ENCODE measurements around the gene TMEM59. TPM values are rescaled to one million over a fixed set of nuclear protein-coding genes. Genes with fewer than 3 reads are reported as not detected.
"Not testable (repeated sequence)": the region's sequence is repeated elsewhere in the genome, so short reads cannot be mapped to it uniquely, and the experiment has no call there.

Gene TMEM59
- total RNA-seq, 4 donors from 2014 or later: 337 to 492 (median 444) TPM

GRCh38 chr1:54096227-54096876 lies 43.3 kb upstream of the TMEM59 start:
- no peak for TF ChIP-seq CTCF (IDR thresholded peaks at IDR 0.05)
- TF ChIP-seq POLR2A (IDR thresholded peaks at IDR 0.05): no peak
- Histone ChIP-seq H3K4me3 (replicated peaks in 1 of 3) (no peak overlapping the region), H3K9me3 (no peaks in the 10 kb centered on the region), H3K27me3 (no peaks in the 10 kb centered on the region), H3K27ac (no peak overlapping the region), H3K36me3 (peaks cover 0 to 9% of the 10 kb centered on the region in 2 donors), H3K4me1 (no peaks in the 10 kb centered on the region)
- intact Hi-C loops (cut with DNase I): no loop called here
- no peak for DNase-seq
- WGBS, 2 donors: 89 to 90% methylated on average over 25 of the region's 25 CpGs

DNA sequence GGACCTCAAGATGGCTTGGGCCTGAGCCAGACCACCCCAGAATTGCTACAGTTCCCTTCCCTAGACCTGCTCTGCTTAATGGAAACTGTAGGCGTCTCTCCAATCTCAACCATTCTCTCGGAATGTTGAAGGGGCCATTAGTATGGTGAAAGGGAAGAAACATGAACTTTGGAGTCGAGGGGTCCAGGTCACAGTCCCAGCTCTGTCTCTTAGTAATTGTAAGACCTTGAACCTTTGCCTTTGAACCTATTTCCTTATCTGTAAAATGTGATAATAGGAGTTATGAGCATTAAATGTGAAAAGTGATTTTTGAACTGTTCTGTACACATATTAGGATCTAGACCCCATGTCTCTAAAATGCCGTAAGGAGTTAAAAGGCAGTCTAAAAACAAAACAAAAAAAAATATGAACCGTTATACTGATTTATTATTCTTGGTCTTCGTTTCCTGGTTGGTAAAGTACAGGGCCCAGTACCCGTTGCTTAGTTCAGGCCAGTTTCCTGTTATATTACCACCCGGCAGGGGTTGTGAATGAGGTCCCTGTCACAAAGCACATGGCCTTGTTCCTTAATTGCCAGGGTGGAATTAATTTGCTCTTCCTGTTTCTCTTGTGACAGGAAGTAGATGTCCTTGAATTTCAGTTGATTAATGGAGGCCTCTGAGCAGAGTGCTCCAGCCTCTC lies 42.7 kb upstream of the TMEM59 start:
- 71 to 77% methylated on average over 8 of the region's 8 CpGs for WGBS, 2 donors
- H3K9me3 ChIP-seq: no peaks in the 10 kb centered on the region
- no peaks in the 10 kb centered on the region for H3K4me1 ChIP-seq
- no peak for DNase-seq
- H3K36me3 ChIP-seq: peaks cover 0 to 9% of the 10 kb centered on the region in 2 donors
- H3K27ac ChIP-seq: no peak overlapping the region
- TF ChIP-seq CTCF (IDR thresholded peaks at IDR 0.05) (no peak), POLR2A (IDR thresholded peaks at IDR 0.05) (no peak)
- intact Hi-C loops (cut with DNase I): no loop called here
- no peak overlapping the region for H3K4me3 ChIP-seq (replicated peaks in 1 of 3)
- no peaks in the 10 kb centered on the region for H3K27me3 ChIP-seq

GRCh38 chr1:54094730-54095105 lies 41.7 kb upstream of the TMEM59 start:
- H3K36me3 ChIP-seq; DNase-seq; H3K27ac ChIP-seq; H3K4me1 ChIP-seq; H3K4me3 ChIP-seq (replicated peaks in 1 of 3); H3K27me3 ChIP-seq; H3K9me3 ChIP-seq; intact Hi-C loops (cut with DNase I): not testable (repeated sequence)
- 43 to 93% methylated on average over 1 of the region's 1 CpG for WGBS, 2 donors

DNA sequence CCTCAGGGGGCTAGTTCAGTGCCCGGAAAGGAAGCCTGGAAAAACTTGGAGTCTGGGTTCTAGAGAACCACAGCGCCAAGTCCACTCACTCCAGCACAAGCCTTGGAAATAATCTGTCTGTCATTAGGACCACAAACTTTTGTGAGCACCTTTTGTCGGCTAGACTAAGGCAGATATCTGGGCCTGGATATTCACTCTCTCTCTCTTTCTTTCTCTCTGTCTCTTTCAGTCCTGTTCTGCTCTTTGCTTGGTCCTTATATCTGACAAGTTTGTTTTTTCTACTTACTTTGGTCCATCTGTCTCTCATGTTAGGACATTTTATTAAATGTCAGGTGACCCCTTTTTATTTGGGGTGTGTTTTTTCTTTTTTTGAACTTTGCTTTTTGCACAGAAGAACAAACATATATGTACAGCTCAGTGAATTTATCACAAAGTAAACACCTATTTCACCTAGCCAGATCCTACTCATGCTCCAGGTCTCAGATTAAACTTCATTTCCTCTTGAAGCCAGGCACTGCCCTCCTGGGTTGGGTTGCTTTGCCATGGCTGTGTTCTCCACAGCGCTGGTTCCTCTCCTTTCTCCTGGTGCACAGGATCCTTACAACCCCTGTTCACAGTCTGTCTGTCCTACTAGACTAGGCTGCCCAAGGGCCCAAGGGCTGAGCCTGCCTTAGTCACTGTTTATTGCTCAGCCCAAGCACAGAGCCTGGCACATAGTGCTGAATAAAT lies 41.2 kb upstream of the TMEM59 start:
- WGBS, 2 donors: 86 to 87% methylated on average over 4 of the region's 4 CpGs
- H3K27me3 ChIP-seq: no peaks in the 10 kb centered on the region
- TF ChIP-seq POLR2A (IDR thresholded peaks at IDR 0.05) (no peak), CTCF (IDR thresholded peaks at IDR 0.05) (no peak)

DNA sequence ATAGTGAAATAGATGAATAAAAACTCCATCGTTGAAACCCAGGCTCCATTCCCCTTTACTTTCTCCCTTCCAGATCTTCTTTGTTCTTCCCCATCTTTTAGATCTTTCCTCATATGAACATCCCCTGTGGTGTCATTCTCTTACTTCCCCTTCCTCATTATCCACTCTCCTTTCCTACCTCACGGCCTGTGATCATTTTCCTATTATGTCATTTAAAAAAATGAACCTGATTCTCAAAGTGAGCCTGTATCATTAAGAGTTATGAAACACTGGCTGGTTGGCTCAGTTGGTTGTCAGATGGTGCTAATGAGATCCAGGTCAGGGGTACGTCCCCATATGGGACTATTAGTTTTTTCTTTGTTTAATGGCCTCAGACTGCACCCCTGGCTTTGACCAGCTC lies 38.7 kb upstream of the TMEM59 start:
- DNase-seq: no peak
- Histone ChIP-seq H3K27ac (no peak overlapping the region), H3K27me3 (no peaks in the 10 kb centered on the region), H3K9me3 (no peaks in the 10 kb centered on the region), H3K4me1 (no peaks in the 10 kb centered on the region), H3K4me3 (replicated peaks in 1 of 3) (no peak overlapping the region), H3K36me3 (peaks cover 0 to 5% of the 10 kb centered on the region in 2 donors)
- TF ChIP-seq POLR2A (IDR thresholded peaks at IDR 0.05) (no peak), CTCF (IDR thresholded peaks at IDR 0.05) (no peak)
- WGBS, 2 donors: 93 to 94% methylated on average over 3 of the region's 3 CpGs
- intact Hi-C loops (cut with DNase I): no loop called here

More for the DNA sequence above, 41.2 kb upstream of the TMEM59 start:
- H3K36me3 ChIP-seq: peaks cover 0 to 9% of the 10 kb centered on the region in 2 donors
- H3K4me1 ChIP-seq: no peaks in the 10 kb centered on the region
- DNase-seq: no peak
- H3K27ac ChIP-seq: no peak overlapping the region
- no peaks in the 10 kb centered on the region for H3K9me3 ChIP-seq
- intact Hi-C loops (cut with DNase I): no loop called here
- no peak overlapping the region for H3K4me3 ChIP-seq (replicated peaks in 1 of 3)

Data from thyroid gland (tissue), 4 donors.